ENCODE measurements around the gene CLSTN1. TPM values are rescaled to one million over a fixed set of nuclear protein-coding genes. Genes with fewer than 3 reads are reported as not detected.

The CLSTN1 gene
- total and polyA plus RNA-seq, 10 of the 15 experiments (the other 5 are each of a cell fraction or from before 2014, with no cell fraction given), result 2.7 to 64.4 (median 23.2) TPM

- H3K27me3 ChIP-seq (replicated peaks in 1 of 2; ENCODE audit: control insufficient read depth in 2 of 2, insufficient read depth in 2 of 2, low read length in 1 of 2), result no peaks in the 10 kb centered on the region
- POLR2A ChIA-PET, result interaction anchor here (0.8 kb wide), 1 partner anchor 28 kb away, joined by 3 read pairs; no protein-coding TSS in a partner anchor
- H3K79me2 ChIP-seq (ENCODE audit: control insufficient read depth, insufficient read depth, low read length), result no peaks in the 10 kb centered on the region
- H3K36me3 ChIP-seq (ENCODE audit: control insufficient read depth in 2 of 2, insufficient read depth in 2 of 2, low read length in 1 of 2), result peaks cover 0 to 3% of the 10 kb centered on the region in 2 experiments; a peak in 1 of 4 replicates
- intact Hi-C loops (cut with micrococcal nuclease; ENCODE audit: unreplicated experiment) (loop anchor here (10.0 kb wide), 1 partner anchor 366 kb away; no protein-coding TSS in a partner anchor), in situ Hi-C loops (cut with MboI) (no loop called here)
- CTCF ChIA-PET, result interaction anchor here (0.6 to 19.1 kb wide), 10 partner anchors 10 to 381 kb away, joined by 3 to 562 read pairs (median 4); partner anchors contain the start of gene KIF1B
- WGBS (ENCODE audit: insufficient coverage, insufficient replicate concordance, low lambda C conversion rate, missing lambda C conversion rate), result 70% methylated on average over 5 of the region's 5 CpGs
- RAD21 ChIA-PET (ENCODE audit: unreplicated experiment), result interaction anchor here (0.6 to 7.1 kb wide), 6 partner anchors 8 to 1076 kb away, joined by 3 to 174 read pairs (median 3); no protein-coding TSS in a partner anchor
- SMC1A ChIA-PET (ENCODE audit: uncharacterized antibody, unreplicated experiment), result interaction anchor here (1.0 to 16.6 kb wide), 3 partner anchors 11 to 245 kb away, joined by 3 to 428 read pairs (median 3); no protein-coding TSS in a partner anchor
- H3K27ac ChIP-seq (ENCODE audit: control insufficient read depth, insufficient read depth), result no peak overlapping the region
- BruUV-seq (replicated peaks), result no TSS peak
- ATAC-seq (no peak), FAIRE-seq (no peak), DNase-seq (ENCODE audit: low read depth, low spot score) (no peak)
- no peak overlapping the region for H3K4me3 ChIP-seq
- H2AFZ ChIP-seq (ENCODE audit: control insufficient read depth, low read depth, low read length), result no peak overlapping the region
- H3K9ac ChIP-seq (ENCODE audit: control insufficient read depth, insufficient read depth, low read length), result no peak overlapping the region
- no peaks in the 10 kb centered on the region for H4K20me1 ChIP-seq (ENCODE audit: control insufficient read depth, insufficient read depth)
- no peaks in the 10 kb centered on the region for H3K9me3 ChIP-seq (replicated peaks; ENCODE audit: control insufficient read depth, insufficient read depth, low read length)
- H3K4me1 ChIP-seq (ENCODE audit: control insufficient read depth, insufficient read depth, low read length), result peaks cover 32% of the 10 kb centered on the region
- no peak for TF ChIP-seq CHD4 (IDR thresholded peaks at IDR 0.05)
- TF ChIP-seq HSF1 (IDR thresholded peaks at IDR 0.05; ENCODE audit: low read depth, low read length), result no peak
- no peak for TF ChIP-seq CREB1 (IDR thresholded peaks at IDR 0.05; ENCODE audit: low read depth)
- no peak for TF ChIP-seq ATF7 (IDR thresholded peaks at IDR 0.05; ENCODE audit: low read depth)
- TF ChIP-seq KAT2A (conservative IDR thresholded peaks at IDR 0.05; ENCODE audit: control insufficient read depth, low read depth, low read length), result no peak
- H3K4me2 ChIP-seq (ENCODE audit: control insufficient read depth, insufficient read depth), result no peak overlapping the region
These were observed 37.1 kb upstream of the CLSTN1 start for GRCh38 chr1:9860887-9861286.
